GM12874 (cell line): Measurements from ENCODE around the gene C1orf115.

ENCODE experiments used
- CTCF ChIP-seq: IDR thresholded peaks from 2 replicates; pipeline ENCODE4 v1.5.1; 2011; ENCODE audit warnings: low read depth, mild to moderate bottlenecking, control low read depth, low read length, moderate library complexity; ENCODE audit not compliant: insufficient read depth

C1orf115 gene

GRCh38 chr1:220670365-220670764, 19.8 kb upstream of the C1orf115 start:
- no peak for TF ChIP-seq CTCF

- no peak for TF ChIP-seq CTCF
Measured at GRCh38 chr1:220673921-220674320, 16.2 kb upstream of the C1orf115 start.

GRCh38 chr1:220677251-220677650, 12.9 kb upstream of the C1orf115 start:
- TF ChIP-seq CTCF: no peak

- peak; percentile 65 for TF ChIP-seq CTCF
Measured at GRCh38 chr1:220680085-220680687, 10.0 kb upstream of the C1orf115 start.

GRCh38 chr1:220681220-220681880, 8.8 kb upstream of the C1orf115 start:
- TF ChIP-seq CTCF: no peak

- no peak for TF ChIP-seq CTCF
Measured at GRCh38 chr1:220682901-220683576, 7.1 kb upstream of the C1orf115 start.

- TF ChIP-seq CTCF: no peak
Measured at GRCh38 chr1:220684890-220685289, 5.3 kb upstream of the C1orf115 start.
